HG03103 (cell line): ENCODE data around the gene SDR42E2.
"Not testable (repeated sequence)": the region's sequence is repeated elsewhere in the genome, so short reads cannot be mapped to it uniquely, and the experiment has no call there.

Experiments
- ATAC-seq: cut with Tn5 transposase; IDR thresholded peaks from one replicate; pipeline ENCODE4 v1.9.1; 2021; ENCODE audit warnings: low read depth; ENCODE audit not compliant: unreplicated experiment

SDR42E2 gene

DNA sequence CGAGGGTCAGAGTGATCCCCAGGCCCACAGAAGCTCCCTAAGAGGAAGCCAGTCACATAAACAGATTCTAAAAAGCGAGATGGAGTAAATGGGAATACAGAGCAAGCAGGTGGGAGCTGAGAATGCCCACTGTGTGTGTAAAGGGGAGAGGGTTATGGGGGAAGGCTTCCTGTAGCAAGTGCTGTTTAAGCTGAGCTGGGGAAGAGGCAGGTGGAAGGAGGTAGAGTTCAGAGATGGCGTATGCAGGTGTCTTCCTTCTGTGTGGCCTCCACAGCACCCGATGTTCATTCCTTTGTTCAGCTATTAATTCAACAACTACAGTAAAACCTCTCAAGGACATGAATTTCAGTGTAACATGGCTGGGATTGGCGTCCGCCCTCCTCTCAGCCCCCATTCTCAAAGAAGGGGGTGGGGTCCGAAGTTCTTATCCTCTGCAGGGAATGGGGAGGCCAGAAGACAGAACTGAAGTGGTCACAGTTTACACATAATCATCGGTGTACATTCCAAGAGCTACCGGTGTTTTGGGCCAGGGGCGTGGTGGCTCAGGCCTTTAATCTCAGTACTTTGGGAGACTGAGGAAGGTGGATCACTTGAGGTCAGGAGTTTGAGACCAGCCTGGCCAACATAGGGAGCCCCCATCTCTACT lies 45.5 kb downstream of the SDR42E2 start:
- no peak for ATAC-seq

DNA sequence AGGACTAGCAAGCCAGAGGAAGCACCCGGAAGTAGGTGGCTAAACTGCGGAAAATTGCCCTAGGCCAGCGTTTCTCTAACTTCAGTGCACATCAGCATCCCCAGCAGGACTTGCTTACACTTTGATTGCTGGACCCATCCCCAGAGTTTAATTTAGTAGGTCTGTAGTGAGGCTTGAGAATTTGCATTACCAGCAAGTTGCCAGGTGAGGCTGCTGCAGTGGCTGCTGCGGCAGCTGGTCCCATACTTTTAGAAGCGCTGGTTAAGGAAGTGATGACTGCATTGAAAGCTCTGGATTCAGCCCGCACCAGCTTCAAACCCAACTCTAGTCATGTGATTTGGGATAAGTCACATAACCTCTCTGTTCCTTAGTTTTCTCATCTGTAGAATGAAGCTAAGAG lies 48.0 kb downstream of the SDR42E2 start:
- ATAC-seq: no peak

DNA sequence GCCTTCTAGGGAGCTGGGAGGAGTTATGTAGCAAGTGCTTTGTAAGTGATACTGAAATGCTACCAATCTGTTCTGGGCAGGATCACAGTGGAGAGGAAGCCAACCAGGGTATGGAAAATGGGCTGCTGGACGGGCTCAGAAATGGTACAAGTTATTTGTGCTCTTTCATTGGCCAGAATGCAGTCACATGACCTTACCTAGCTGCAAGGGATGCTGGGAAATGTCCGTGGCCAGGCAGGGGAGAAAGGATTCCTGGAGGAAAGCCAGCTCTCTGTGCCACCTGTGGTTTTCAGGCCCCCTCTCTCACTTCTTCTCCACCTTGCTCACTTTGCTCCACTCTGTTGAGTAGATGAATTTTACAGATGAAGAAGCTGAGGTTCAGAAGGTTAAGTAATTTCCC lies 48.5 kb downstream of the SDR42E2 start:
- ATAC-seq: no peak

DNA sequence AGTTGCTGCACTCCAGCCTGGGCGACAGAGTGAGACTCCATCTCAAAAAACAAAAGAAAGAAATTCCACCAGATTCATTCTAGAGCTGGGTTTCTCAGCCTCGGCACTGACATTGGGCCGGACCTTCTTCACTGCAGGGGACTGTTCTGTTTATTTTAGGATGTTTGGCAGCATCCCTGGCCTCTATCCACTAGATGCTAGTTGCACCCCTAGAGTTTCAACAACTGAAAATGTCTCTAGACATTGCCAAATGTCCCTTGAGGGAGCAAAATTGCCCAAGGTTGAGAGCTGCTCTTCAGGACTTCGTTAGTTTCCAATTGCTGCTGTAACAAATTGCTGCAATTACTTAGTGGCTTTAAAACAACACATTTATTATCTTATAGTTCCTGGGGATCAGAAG lies 50.9 kb downstream of the SDR42E2 start:
- ATAC-seq: no peak

DNA sequence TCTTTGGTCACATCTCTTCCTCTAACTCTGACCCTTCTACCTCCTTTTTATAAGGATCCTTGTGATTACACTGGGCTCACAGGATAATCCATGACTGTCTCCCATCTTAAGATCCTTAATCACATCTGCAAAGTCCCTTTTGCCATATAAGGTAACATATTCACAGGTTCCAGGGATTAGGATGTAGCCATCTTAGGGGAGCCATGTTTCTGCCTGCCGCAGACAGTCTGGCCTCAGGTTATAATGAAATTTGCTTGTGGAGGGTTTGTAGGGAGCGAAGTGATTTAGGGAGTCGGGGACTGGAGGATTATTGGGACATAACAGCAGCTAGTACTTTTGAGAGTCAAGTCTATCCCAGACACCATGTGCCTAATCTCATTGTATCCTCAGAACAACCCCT lies 51.5 kb downstream of the SDR42E2 start:
- no peak for ATAC-seq

DNA sequence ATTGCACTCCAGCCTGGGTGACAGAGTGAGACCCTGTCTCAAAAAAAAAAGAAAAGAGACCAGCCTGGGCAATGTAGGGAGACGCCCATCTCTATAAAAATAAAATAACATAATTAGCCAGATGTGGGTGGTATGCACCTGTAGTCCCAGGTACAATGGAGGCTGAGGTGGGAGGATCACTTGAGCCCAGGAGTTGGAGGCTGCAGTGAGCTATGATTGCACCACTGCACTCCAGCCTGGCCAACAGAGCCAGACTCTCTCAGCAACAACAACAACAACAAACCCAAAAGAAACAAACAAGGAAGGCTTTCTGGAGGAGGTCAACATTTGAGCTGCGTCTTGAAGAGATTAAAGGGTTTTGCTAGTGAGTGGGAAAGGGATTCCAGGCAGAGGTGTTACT lies 52.1 kb downstream of the SDR42E2 start:
- no peak for ATAC-seq

DNA sequence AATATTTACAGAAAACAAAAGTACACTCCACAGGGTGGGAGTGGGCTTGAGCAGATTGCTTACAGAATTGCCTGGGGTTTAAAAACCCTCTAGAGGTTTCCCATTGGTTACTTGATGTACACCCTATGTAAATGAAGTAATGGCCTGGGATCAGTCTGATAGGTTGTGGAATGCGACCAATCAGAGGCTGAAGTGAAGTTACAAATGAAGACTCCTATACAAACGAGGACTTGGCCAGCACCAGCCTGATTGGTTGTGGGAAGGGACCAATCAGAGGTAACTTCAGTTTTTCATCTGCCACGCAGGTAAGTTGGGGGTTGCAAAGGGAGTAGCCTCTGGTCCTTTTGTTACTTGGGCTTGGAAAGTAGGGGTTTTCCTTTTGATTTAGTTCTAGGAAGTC lies 52.6 kb downstream of the SDR42E2 start:
- ATAC-seq: no peak

DNA sequence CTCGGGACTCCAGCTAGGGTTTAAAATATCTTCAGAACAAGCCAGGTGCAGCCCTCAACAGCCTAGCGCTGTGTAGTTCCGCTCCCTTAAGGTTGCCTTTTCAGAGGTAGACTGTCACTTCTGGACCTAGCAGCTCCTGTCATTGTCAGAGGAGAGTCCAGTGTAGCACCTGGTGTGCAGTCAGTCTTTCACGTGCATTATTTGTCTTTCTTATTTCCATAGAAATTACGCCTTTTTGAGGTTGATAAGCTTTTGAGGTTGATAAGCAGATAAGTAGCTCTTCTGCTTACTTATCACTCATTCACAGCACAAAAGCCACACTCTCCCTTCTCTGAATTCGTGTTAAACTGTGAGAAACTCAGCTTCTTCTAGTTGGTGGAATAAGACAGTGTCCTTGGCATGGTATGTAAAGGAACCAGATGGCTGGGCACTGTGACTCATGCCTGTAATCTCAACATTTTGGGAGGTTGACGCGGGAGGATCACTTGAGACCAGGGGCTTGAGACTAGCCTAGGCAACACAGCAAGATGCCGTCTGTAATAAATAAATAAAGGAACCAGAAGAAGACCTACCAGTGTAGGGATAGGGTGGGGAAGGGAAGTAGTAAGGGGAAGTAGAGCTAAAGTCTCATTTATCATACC lies 54.0 kb downstream of the SDR42E2 start:
- ATAC-seq: no peak

DNA sequence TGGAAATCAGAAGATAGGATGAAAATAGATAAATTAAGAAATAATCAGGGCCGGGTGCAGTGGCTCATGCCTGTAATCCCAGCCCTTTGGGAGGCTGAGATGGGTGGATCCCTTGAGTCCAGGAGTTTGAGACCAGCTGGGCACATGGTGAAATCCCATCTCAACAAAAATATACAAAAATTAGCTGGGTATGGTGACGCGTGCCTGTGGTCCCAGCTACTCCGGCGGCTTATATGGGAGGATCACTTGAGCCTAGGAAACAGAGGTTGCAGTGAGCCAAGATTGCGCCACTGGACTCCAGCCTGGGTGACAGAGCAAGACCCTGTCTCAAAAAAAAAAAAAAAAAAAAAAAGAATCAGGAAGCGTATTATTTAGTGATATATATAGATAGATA lies 54.5 kb downstream of the SDR42E2 start:
- ATAC-seq: not testable (repeated sequence)

DNA sequence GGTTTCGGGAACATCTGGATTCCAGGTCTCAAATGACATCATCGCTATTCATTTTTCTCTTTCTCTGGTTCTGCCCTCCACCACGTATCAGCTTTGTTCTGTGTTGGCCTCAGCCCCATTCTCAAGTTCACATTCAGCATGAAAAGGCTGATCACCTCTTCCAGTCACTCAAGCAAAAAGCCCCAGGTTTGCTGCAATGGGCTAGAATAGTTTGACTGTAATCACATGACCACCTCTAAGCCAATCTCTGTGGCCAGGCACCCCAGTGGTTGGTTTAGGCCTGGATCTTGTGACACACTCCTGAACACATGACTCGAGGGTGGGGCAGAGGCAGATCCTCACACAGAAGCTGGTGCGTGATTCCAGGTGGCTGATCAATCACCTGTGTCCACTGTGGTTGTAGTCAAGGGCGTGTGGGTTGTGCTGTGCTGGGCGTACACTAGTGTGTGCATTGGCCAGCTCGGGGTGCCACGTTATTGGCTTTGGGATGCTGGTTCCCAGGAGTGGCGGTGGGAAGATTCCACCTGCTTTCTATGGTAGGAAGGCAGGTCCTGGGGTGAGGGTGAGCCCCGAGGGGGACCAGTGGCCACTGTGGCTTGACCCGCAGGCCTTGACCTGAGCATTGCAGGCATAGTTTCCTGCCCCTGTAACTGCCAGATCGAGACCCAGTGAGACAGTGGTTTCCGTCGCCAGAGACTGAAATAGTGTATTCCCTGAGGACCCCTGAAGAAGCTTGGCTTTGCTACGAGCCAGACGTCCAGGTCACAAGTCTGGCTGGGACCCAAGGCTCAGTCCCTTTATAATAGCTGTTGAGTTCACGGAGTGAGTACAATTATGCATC lies 55.8 kb downstream of the SDR42E2 start:
- ATAC-seq: peak; percentile 78

DNA sequence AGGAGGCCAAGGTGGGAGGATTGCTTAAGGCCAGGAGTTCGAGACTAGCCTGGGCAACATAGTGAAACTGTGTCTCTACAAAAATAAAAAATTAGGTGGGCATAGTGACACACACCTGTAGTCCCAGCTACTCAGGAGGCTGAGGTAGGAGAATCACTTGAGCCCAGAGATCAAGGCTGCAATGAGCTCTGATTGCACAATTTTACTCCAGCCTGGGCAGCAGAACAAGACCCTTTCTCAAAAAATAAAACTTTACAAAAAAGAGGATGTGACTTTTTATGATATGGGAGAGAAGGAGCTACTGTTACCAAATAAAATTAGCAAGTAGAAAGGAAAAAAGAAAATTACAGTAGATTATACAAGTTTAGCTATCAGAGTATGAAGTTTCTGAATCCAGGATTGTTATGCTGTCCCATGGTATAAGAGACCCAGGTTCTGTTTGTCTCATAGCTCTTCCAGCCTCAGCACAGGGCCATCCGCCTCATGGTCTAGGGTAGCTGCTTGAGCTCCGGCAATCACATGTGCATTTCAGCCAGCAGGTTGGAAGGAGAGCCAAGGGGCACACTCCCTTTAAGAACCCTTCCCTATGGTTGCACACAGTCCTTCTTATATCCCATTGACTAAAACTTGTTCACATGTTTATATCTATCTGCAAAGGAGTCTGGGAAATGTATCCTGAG lies 57.2 kb downstream of the SDR42E2 start:
- ATAC-seq: no peak

DNA sequence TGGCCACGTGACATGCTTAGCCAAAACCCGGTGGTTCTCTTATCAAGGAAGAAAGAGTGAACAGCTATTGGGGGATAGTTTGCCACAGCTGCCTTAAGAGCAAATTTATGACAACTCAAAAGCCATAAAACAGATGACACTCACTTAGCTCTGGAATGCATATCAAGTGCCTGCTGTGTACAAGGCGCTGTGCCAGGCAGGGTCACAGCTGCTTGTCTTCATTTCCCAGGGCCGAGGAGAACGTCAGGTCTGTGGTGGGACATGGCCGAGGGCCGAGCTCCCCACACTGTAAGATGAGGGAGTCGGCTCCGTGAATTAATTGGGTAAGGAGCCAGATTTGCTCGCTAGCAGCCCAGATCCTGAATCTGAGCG lies 57.7 kb downstream of the SDR42E2 start:
- no peak for ATAC-seq

DNA sequence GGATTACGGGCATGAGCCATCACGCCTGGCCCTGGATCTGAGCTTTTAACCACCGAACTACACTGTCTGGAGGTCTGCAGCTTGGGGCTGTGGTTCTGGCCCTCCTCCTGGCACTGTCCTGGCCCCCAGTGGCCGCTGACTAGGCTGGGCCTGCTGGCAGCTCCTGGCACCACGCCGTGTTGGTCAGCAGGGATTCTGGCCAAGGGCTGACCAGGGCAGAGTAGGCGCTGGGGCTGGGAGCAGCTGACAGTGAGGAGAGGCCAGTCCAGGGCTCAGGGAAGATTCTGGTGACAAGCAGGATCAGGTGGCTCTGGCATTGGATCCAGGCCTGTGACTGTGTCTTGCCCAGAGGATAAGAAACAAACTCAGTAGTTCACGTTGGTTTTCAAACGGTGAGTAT lies 58.4 kb downstream of the SDR42E2 start:
- ATAC-seq: no peak

DNA sequence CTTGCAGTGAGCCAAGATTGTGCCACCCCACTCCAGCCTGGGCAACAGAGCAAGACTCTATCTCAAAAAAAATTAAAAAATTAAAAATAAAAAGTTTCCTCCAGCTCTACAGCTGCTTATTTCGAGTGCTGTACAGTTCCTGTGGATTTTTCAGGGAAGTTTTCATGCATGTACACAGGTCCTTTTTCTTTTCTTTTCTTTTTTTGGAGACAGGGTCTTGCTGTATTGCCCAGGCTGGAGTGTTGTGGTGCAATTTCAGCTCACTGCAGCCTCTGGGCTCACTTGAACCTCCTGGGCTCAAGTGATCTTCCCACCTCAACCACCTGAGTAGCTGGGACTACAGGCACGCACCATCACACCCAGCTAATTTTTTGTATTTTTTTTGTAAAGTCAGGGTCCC lies 59.7 kb downstream of the SDR42E2 start:
- no peak for ATAC-seq

DNA sequence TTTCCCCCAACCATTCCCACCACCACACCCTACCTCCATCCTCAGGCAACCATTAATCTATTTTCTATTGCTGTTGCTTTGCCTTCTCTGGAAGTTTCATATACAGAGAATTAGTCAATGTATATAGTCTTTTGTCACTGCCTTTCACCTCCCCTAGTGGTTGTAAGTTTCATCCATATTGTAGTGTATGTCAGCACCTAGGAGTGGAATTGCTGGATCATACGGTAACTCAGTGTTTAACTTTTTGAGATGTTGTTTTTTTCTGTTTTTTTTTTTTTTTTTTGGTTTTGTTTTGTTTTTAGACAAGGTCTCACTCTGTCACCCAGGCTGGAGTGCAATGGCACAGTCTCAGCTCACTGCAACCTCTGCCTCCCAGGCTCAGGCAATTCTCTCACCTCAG lies 60.7 kb downstream of the SDR42E2 start:
- no peak for ATAC-seq

DNA sequence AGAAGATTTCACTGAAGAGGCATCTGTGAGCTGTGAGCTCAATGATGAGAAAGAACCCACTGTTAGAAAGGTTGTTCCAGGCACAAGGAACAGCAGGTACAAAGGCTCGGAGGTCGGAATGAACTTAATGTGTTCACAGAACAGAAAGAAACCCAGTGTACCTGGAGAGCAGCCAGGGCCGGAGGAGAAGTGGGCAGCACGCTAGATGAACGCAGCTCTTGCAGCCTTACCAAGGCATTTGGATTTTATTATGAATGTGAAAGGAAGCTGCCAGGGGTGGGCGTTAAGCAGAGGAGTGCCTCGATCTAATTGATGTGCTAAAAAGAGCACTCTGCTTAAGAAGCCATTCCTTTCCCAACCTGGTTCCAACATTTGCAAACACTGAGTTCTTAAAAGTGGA lies 62.8 kb downstream of the SDR42E2 start:
- no peak for ATAC-seq

DNA sequence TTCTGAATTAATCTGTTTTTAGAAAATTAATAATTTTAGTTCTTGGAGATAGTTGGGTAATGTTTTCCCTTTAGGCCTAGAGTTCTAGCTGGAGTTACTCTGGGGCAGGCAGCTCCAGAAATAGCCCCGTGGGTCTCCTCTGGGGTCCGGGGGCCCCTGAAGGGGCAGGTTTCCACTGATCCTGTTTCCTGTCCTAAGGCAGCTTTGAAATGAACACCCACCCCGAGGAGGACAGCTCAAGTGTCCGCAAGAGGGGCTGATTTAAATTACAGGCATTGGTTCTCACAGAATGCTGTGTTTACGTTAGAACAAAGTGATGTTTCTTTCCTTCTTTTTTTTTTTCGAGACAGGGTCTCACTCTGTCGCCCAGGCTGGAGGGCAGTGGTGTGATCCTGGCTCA lies 67.6 kb downstream of the SDR42E2 start:
- no peak for ATAC-seq

DNA sequence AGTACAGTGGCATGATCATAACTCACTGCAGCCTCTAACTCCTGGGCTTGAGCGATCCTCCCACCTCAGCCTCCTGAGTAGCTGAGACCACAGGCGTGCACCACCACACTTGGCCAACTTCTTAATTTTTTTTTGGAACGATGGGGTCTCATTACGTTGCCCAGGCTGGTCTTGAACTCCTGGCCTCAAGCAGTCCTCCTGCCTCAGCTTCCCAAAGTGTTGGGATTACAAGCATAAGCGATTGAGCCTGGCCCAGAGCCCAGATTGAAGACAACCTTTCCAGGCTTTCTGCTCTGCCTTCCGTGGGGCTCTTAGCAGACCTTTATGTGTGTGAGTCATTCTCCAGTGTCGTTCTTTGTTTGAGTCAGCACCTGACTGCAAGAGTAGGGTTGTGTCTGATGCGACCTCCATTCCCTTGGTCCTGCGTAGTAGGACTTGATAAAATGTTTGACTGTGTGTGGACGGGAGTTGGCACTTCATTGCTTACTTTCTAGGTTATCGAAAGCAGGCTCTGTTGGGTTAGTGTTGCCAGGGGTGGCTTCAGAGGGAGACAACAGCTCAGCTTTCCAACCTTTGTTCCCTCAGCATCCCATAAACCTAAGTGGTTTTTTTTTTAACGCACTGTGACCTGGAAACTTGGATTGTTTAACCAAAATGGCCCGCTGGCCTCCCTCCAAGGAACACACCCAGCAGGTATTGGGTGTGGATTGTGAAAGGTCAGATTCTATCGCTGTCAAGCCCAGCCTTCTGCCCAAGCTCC lies 70.2 kb downstream of the SDR42E2 start:
- no peak for ATAC-seq

DNA sequence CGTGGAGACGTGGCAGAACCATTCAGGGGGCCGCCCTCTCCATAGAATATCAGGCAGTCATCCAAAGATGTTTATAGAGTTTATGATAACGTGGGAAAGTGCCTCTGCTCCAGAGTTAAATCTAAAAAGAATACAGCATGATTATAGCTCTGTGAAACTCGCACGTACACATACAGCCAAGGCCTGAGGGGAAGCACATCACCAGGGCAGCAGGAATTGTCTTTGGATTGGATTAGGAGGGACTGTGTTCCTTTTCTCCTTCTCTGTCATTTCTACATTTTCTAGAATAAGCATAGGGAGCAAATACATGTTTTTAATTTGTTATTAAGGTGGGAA lies 70.7 kb downstream of the SDR42E2 start:
- no peak for ATAC-seq

DNA sequence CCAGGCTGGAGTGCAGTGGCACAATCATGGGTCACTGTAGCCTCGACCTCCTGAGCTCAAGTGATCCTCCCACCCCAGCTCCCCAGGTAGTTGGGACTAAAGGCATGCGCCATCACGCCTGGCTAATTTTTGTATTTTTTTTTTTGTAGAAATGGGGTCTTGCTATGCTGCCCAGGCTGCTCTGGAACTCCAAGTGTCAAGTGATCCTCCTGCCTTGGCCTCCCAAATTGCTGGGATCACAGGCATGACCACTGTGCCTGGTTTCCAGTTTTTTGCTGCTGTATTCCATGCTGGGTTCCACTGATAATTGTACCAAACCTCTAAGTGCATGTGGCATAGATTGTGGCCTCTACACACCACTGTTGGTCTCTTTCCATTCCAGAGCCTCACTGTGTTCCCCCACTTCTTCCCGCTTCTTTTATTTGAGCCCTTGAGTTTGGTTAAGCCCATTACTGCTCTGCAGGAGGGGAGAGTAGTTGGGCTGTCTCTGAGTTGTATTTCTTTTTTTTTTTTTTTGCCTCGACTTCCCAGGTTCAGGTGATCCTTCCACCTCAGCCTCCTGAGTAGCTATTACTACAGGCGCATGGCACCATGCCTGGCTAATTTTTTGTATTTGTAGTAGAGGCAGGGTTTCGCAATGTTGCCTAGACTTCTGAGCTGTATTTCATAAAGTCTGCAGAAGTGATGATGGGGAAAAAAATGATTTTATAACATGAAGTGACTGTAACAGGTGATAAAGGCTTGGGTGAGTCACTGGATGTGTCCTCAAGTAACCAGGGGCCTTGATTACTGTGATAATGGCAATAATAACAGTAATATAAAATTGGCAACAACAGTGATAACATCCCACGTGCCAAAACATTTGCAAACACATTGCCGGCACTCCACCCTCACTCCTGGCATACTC lies 73.8 kb downstream of the SDR42E2 start:
- ATAC-seq: no peak
